Measurements from ENCODE around the gene RNF126.

Gene RNF126

GRCh38 chr19:662207-662961, 630 bp downstream of the RNF126 start:
- DNase-seq, result peak; percentile 36 to 61 (median 54)

DNA sequence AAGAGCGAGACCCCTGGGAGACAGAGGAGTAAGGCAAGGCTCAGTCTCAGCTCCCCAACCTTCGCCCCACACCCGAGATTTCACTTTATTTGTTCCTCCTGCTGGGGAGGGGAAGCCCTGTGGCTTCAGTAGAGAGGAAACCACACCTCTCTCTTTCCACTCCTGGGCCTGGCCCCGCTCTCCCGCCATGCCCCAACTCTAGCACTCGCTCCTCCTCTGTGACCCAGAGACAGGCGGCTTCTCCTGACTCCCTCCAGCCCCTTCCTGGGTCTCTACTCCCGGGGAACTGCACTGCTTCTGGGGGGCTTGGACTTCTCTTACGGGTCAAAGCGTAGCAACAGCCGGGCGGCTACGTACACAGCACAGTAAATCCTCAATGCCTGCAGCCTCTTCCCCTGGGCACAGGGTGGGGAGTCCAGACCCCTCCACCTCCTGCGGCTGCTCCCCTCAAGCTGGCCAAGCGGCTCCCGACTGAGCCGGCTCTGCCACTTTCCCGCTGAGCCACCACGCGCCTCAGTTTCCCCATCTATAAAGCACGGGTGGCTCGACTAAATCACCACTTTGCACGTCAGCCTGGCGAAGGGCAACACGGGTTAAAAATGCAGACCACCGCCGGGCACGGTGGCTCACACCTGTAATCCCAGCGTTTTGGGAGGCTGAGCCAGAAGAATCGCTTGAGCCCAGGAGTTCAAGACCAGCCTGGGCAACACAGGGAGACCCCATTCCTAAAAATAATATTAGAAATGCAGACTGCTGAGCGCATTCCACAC, 1.4 kb downstream of the RNF126 start:
- peak in 2 of 4 experiments; percentile 38 to 50 for DNase-seq

DNA sequence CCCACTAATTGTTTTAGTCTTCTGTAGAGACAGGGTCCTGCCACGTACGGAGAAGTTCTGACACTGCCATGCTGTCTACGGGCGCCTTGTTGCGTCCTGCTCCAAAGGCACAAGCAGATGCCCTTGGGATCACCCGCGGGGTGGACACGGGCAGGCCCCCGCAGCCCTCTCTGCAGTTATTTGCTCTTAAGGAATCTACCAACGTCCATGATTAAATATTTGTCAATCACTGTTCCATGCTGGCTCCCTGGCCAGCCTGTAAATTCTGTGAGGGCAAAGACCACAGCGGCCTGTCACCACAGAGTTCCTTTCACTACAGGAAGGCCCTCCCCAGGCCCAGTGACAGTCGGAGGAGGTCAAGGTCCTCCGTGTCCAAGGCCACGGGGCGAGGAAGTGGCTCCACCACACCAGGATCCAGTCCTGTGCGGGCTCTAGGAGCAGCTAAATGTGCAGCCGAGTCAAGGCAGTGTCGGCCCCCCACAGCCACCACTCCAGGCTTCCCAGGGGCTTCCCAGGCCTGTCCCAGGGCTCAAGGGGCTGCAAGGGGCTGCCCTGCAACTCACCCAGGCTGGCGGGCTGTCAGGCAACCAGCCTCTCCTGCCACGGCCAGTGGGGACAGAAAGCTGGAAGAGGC, 2.1 kb downstream of the RNF126 start:
- DNase-seq, result no peak

DNA sequence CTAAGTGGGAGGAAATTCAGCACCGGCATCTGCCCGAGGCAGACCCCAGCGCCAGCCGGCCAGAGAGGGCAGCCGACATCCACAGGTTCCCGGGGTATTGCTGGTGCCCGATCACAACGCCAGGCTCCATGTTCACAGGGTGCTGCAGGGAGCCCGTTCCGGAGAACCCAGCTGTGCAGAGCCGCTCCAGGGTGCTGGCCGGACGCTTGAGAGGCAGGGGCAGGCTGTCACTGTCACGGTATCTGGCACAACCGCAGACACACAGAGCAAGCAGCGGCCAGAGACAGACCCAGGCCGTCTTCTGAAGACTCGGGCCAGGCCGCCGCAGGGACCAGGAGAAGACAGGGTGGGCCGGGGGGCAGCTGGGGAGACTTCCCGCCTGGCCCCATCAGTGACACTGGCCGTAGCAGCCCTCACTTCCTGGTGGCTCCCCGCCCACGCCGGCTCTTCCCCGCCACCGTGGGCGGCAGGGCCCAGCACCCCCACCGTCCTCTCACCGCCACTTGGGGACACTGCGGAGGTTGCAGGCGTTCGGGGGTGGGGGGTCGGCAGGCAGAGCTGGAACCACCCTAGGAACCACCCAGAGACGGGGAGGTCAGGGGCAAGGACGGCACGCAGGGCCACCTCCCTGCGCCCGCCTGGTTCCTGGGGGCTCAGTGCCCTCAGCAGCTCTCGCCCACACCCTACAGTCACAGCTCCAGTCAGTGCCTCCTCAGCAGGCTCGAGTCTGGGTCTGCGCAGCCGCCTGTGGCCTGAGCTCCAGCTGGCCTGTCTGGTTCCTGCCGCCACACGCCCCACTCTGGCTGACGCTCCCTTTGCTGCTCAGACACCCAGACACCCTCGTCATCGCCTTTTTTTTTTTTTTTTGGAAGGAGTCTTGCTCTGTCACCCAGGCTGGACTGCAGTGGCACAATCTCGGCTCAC, 3.8 kb downstream of the RNF126 start:
- no peak for DNase-seq

DNA sequence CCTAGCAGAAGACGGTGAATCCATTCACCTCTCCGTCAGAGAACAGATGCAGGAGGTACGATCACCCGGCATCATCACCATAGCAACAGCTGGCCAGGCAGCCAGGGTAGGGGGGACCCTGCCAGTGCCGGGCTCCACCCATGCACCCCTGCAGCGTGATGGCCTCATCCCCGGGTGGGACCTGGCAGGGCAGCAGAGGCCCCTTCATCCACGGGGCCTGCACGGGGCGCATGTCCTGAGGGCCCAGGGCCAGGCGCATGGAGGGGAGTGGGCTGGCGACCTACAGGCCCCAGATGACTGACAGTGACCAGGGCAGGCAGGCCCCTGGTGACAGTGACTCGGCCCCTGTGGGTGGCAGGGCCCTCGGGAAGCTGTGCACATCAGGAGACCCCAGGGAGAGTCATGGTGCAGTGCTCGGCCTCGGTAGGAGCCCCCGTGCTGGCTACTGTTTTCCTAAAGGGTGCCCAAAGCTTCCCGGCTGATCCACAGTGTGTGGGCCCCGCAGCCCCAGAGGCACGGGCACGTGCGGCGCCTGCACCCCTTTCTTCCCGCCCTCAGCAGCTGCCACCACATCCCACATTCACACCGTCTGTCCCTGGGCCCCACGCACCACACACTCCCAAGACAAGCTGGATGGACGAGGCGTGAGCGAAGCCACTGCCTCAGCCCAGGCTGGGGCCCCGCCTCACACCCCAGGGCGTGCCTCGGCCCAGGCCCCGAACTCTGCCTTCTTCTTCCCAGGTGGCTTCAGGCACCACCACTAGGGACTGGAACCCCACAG, 4.8 kb downstream of the RNF126 start:
- no peak for DNase-seq

DNA sequence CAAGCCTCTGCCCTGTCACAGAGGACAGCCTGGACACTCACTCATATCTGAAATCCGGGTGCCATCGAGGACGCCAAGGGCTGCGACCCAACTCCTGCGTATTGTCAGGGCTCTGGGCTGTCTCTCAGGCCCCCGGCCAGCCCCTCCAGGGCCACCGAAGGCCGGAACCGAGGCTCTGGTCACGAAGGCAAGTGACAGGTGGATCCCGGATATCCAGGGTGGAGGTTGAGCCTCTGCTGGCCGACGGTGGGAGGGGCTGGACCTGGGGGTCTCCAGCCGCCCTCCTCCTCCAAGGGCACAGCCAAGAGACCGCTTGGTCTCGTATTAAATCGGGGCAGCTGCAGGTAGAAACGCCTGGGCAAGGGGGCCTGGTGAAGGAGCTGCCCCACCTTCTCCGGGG, 5.4 kb downstream of the RNF126 start:
- no peak for DNase-seq

DNA sequence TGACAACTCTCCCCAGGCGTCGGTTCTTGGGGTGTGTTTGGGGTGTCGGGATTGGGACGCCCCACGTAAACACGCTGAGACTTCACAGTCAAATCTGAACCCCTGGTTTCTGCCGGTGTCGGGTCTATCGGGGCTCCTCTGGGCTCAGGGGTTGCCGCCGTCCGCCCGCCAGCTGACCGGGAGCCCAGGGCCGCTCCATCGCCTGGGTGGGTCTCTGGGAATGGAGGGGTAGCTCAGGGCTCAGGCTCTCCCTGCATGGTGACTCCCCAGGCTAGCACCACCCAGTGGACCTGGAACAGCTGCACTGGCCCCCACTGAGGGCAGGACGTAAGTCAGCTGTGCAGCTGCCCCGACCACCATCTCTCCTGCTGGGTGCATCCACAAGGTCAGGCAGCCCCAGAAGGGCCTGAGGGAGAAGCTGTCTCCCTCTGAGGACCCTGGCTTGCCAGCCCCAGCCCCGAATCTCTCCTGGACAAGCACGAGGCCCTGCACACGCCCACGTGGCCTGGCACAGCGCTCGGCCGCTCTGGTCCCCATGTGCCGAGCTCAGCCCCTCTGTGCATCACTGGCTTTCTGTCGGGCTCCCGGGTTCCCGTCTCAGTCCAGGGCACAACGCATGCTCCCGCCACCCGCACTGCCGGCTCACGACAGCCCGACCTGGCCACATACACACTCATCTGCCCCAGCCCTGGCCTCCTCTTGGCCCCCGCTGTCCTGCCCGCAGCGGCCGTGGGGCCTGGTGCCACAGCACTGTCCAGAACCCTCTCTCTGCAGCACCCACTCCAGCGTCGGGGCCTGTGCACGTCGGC, 6.1 kb downstream of the RNF126 start:
- no peak for DNase-seq

GRCh38 chr19:655691-656090, 7.3 kb downstream of the RNF126 start:
- no peak for DNase-seq

DNA sequence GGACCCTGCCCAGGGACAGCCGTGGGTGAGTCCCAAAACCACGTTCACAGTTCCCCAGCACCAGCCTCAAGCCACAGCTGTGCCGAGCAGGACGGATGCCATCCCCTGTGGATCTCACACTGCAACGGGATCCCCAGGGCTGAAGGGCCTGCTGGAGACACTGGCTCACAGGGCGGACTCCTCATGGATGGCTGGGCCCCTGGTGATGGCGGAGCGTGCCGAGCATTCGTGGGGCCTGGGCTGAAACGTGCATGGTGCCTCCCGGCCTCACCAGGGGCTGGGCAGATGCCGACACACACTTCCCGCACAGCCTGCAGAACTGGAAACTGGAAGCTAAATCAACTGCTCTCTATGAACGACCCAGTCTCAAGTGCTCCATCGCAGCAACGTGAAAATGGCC, 9.6 kb downstream of the RNF126 start:
- no peak for DNase-seq

- no peak for DNase-seq
Observed at GRCh38 chr19:652467-653389, 10.3 kb downstream of the RNF126 start.

DNA sequence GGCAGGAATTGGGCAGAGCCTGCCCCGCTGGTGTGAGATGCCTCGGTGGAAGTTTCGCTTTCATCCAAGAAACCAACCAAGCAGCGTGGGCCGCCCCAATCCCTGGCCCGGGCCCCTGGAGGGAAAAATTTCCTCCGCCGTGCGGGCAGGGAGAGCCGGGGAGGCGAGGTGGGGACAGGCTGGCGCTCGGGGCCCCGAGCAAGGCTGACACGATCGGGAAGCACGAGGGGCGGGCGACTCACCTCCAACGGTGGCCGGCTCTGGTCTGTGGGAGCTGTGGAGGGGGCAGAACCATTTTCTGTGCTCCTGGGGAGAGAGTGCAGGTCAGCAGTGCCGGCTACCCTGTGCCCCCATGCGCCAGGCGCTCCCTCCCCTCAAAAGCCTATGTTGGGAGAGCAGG, 11.0 kb downstream of the RNF126 start:
- DNase-seq, result no peak

GRCh38 chr19:651114-651818, 11.7 kb downstream of the RNF126 start:
- no peak for DNase-seq

DNA sequence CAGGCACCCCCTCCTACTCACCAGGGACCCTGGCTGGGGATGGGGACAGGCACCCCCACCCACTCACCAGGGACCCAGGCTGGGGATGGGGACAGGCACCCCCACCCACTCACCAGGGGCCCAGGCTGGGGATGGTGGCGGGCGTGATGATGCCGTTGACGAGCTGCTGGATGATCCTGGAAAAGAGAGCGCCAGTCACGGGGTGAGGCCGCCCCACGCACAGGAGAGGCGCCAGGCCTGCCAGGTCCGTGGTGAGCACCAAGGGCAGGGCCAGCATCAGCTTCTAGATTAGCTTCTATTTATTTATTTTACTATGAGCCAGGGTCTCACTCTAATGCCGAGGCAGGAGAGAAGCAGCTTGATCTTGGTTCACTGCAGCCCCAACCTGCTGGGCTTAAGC, 12.9 kb downstream of the RNF126 start:
- DNase-seq, result no peak

- DNase-seq, result no peak
Observed at GRCh38 chr19:648904-649801, 13.9 kb downstream of the RNF126 start.

GRCh38 chr19:648305-648704, 14.7 kb downstream of the RNF126 start:
- DNase-seq, result no peak

GRCh38 chr19:647566-648284, 15.3 kb downstream of the RNF126 start:
- no peak for DNase-seq

GRCh38 chr19:646779-647565, 16.0 kb downstream of the RNF126 start:
- DNase-seq, result no peak

Data from activated CD4-positive, CD25-positive, alpha-beta regulatory T cell (primary cell).